OCI-LY3 (cell line): ENCODE results near the gene UNKL.

Source experiments
- H2AFZ ChIP-seq: fragments of 200-600, 300-600 bp; shearing (Covaris generic); 2 replicates; pipeline ENCODE4 v1.6.0; 2014; ENCODE audit warnings: antibody characterized with exemption, low read depth, low read length
- H3K27ac ChIP-seq: fragments of 200-600, 300-600 bp; sonication (generic); 2 replicates; pipeline ENCODE4 v1.5.1; 2014; ENCODE audit warnings: mild to moderate bottlenecking, low read length, moderate library complexity, mixed read lengths
- H3K27me3 ChIP-seq: fragments of 200-600, 300-600 bp; sonication (generic); 2 replicates; pipeline ENCODE4 v1.6.1; 2014; ENCODE audit warnings: low read depth, low read length, mixed read lengths
- H3K36me3 ChIP-seq: fragments of 200-600, 300-600 bp; sonication (generic); replicated peaks from 2 replicates; pipeline ENCODE3; 2014; ENCODE audit warnings: low read depth, low read length, mixed read lengths
- H3K4me1 ChIP-seq: fragments of 300-600, 200-600 bp; sonication (generic); 2 replicates; pipeline ENCODE4 v1.6.1; 2014; ENCODE audit warnings: low read length, mixed read lengths
- H3K4me2 ChIP-seq: fragments of 200-600, 300-600 bp; sonication (generic); 2 replicates; pipeline ENCODE4 v1.6.1; 2014; ENCODE audit warnings: low read length, mixed read lengths
- H3K4me3 ChIP-seq: fragments of 300-600, 200-600 bp; sonication (generic); 2 replicates; pipeline ENCODE4 v1.5.1; 2014; ENCODE audit warnings: antibody characterized with exemption, mild to moderate bottlenecking, low read length, moderate library complexity
- H3K79me2 ChIP-seq: fragments of 300-600, 200-600 bp; shearing (Covaris generic); 2 replicates; pipeline ENCODE4 v1.6.1; 2014; ENCODE audit warnings: mild to moderate bottlenecking, low read length, mixed read lengths
- H3K9ac ChIP-seq: fragments of 300-600, 200-600 bp; shearing (Covaris generic); 2 replicates; pipeline ENCODE4 v1.6.0; 2014; ENCODE audit warnings: mild to moderate bottlenecking, low read length, moderate library complexity
- H3K9me3 ChIP-seq: fragments of 200-600, 300-600 bp; shearing (Covaris generic); 2 replicates; pipeline ENCODE4 v1.6.1; 2014; ENCODE audit warnings: low read length, mixed read lengths; ENCODE audit not compliant: insufficient read depth
- H4K20me1 ChIP-seq: fragments of 200-600, 300-600 bp; sonication (generic); 2 replicates; pipeline ENCODE4 v1.6.1; 2016; ENCODE audit warnings: low read length, mixed read lengths; ENCODE audit not compliant: insufficient read depth
- CTCF ChIP-seq: fragments of 200-600, 300-600 bp; sonication (generic); IDR thresholded peaks from 2 replicates; pipeline ENCODE4 v1.5.1; 2014; ENCODE audit warnings: antibody characterized with exemption, low read length, low read depth
- EZH2phosphoT487 ChIP-seq: fragments of 200-600 bp; shearing (Covaris generic); IDR thresholded peaks from 2 replicates; pipeline ENCODE4 v1.6.1; 2018; ENCODE audit warnings: antibody characterized with exemption, mixed run types, low read depth

UNKL gene

GRCh38 chr16:1347286-1347855 lies 67.1 kb downstream of the UNKL start:
- H3K36me3 ChIP-seq: no peaks in the 10 kb centered on the region
- no peak overlapping the region for H3K4me3 ChIP-seq
- H3K9ac ChIP-seq: no peak overlapping the region
- H3K27ac ChIP-seq: no peak overlapping the region
- peaks cover 13% of the 10 kb centered on the region; the same call in 1 of the 2 replicates for H3K4me1 ChIP-seq
- H3K4me2 ChIP-seq: no peak overlapping the region
- H4K20me1 ChIP-seq: no peaks in the 10 kb centered on the region
- H2AFZ ChIP-seq: no peak overlapping the region
- no peaks in the 10 kb centered on the region for H3K9me3 ChIP-seq
- peaks cover 24% of the 10 kb centered on the region for H3K79me2 ChIP-seq
- TF ChIP-seq EZH2phosphoT487 (no peak), CTCF (no peak)
- no peaks in the 10 kb centered on the region for H3K27me3 ChIP-seq

- H3K9me3 ChIP-seq: no peaks in the 10 kb centered on the region
- TF ChIP-seq CTCF (no peak), EZH2phosphoT487 (no peak)
Observed at GRCh38 chr16:1346422-1347285, 67.8 kb downstream of the UNKL start.

GRCh38 chr16:1345651-1346421 lies 68.7 kb downstream of the UNKL start:
- H3K4me1 ChIP-seq: peaks cover 16% of the 10 kb centered on the region; the same call in 1 of the 2 replicates
- no peaks in the 10 kb centered on the region for H4K20me1 ChIP-seq

More at GRCh38 chr16:1346422-1347285, 67.8 kb downstream of the UNKL start:
- no peak overlapping the region for H3K27ac ChIP-seq
- H4K20me1 ChIP-seq: no peaks in the 10 kb centered on the region
- H3K4me1 ChIP-seq: peaks cover 18% of the 10 kb centered on the region; the same call in 1 of the 2 replicates
- peaks cover 18% of the 10 kb centered on the region for H3K79me2 ChIP-seq
- no peak overlapping the region for H3K9ac ChIP-seq
- H3K4me2 ChIP-seq: no peak overlapping the region
- no peaks in the 10 kb centered on the region for H3K27me3 ChIP-seq
- no peak overlapping the region for H3K4me3 ChIP-seq
- no peak overlapping the region for H2AFZ ChIP-seq
- H3K36me3 ChIP-seq: no peaks in the 10 kb centered on the region

More at GRCh38 chr16:1345651-1346421, 68.7 kb downstream of the UNKL start:
- H3K4me3 ChIP-seq: no peak overlapping the region
- TF ChIP-seq EZH2phosphoT487 (no peak), CTCF (no peak)
- H3K27ac ChIP-seq: no peak overlapping the region
- no peaks in the 10 kb centered on the region for H3K27me3 ChIP-seq
- peaks cover 10% of the 10 kb centered on the region for H3K79me2 ChIP-seq
- H3K9me3 ChIP-seq: no peaks in the 10 kb centered on the region
- no peak overlapping the region for H3K4me2 ChIP-seq
- H3K36me3 ChIP-seq: no peaks in the 10 kb centered on the region
- H2AFZ ChIP-seq: no peak overlapping the region
- H3K9ac ChIP-seq: no peak overlapping the region
